SJCRH30 (cell line): ENCODE measurements around the gene CYP19A1. TPM values are rescaled to one million over a fixed set of nuclear protein-coding genes. Genes with fewer than 3 reads are reported as not detected.
"Not testable (repeated sequence)": the region's sequence is repeated elsewhere in the genome, so short reads cannot be mapped to it uniquely, and the experiment has no call there.

Experiments used
- DNase-seq, 2 experiments: peaks; one replicate each; pipeline ENCODE4 v3.0.0-alpha.2; 2015 to 2020
- H3K27ac ChIP-seq: fragments of 250-450 bp; sonication (Bioruptor Pico); 2 replicates; pipeline ENCODE4 v1.5.1; 2020; ENCODE audit warnings: mild to moderate bottlenecking, moderate library complexity
- H3K27me3 ChIP-seq: fragments of 250-450 bp; sonication (Bioruptor Pico); 2 replicates; pipeline ENCODE4 v1.5.1; 2020; ENCODE audit warnings: mild to moderate bottlenecking, moderate library complexity
- H3K36me3 ChIP-seq: fragments of 250-450 bp; sonication (Bioruptor Pico); 2 replicates; pipeline ENCODE4 v1.5.1; 2020; ENCODE audit warnings: mild to moderate bottlenecking, moderate library complexity
- H3K4me1 ChIP-seq: fragments of 250-450 bp; sonication (Bioruptor Pico); 2 replicates; pipeline ENCODE4 v1.5.1; 2020; ENCODE audit warnings: mild to moderate bottlenecking, moderate library complexity
- H3K4me3 ChIP-seq: fragments of 250-450 bp; sonication (Bioruptor Pico); 2 replicates; pipeline ENCODE4 v1.5.1; 2020; ENCODE audit warnings: mild to moderate bottlenecking, moderate library complexity
- H3K9me3 ChIP-seq: fragments of 250-450 bp; sonication (Bioruptor Pico); replicated peaks from 2 replicates; pipeline ENCODE4 v1.5.1; 2020; ENCODE audit warnings: mild to moderate bottlenecking, moderate library complexity
- total RNA-seq: library from RNA; depleted of rRNA; stranded (reverse); fragments of >200 nt; shearing (Covaris generic); gene quantifications from 2 replicates; pipeline ENCODE4 v1.2.3, GENCODE V29; 2014

CYP19A1 gene
- total RNA-seq, 1 experiment from 2014 or later, result not detected

GRCh38 chr15:51280838-51281237 lies 57.6 kb downstream of the CYP19A1 start:
- Histone ChIP-seq H3K27ac (no peak overlapping the region), H3K9me3 (no peaks in the 10 kb centered on the region), H3K36me3 (no peaks in the 10 kb centered on the region), H3K4me3 (no peak overlapping the region), H3K4me1 (peaks cover 12% of the 10 kb centered on the region), H3K27me3 (no peaks in the 10 kb centered on the region)
- DNase-seq, result no peak

- Histone ChIP-seq H3K9me3 (no peaks in the 10 kb centered on the region), H3K27me3 (no peaks in the 10 kb centered on the region), H3K4me1 (peaks cover 12% of the 10 kb centered on the region)
Observed at GRCh38 chr15:51279391-51279790, 59.0 kb downstream of the CYP19A1 start.

GRCh38 chr15:51277101-51277500 lies 61.3 kb downstream of the CYP19A1 start:
- H3K4me1 ChIP-seq, result peaks cover 7% of the 10 kb centered on the region
- H3K36me3 ChIP-seq, result no peaks in the 10 kb centered on the region
- no peak overlapping the region for H3K4me3 ChIP-seq
- no peaks in the 10 kb centered on the region for H3K9me3 ChIP-seq
- no peak overlapping the region for H3K27ac ChIP-seq
- H3K27me3 ChIP-seq, result no peaks in the 10 kb centered on the region
- DNase-seq, result no peak

More at GRCh38 chr15:51279391-51279790, 59.0 kb downstream of the CYP19A1 start:
- Histone ChIP-seq H3K4me3 (no peak overlapping the region), H3K27ac (no peak overlapping the region), H3K36me3 (no peaks in the 10 kb centered on the region)
- no peak for DNase-seq

- Histone ChIP-seq H3K27ac (no peak overlapping the region), H3K9me3 (no peaks in the 10 kb centered on the region), H3K4me3 (no peak overlapping the region), H3K4me1 (no peaks in the 10 kb centered on the region), H3K36me3 (no peaks in the 10 kb centered on the region), H3K27me3 (no peaks in the 10 kb centered on the region)
- no peak for DNase-seq
Observed at GRCh38 chr15:51274956-51275355, 63.4 kb downstream of the CYP19A1 start.

GRCh38 chr15:51270706-51271105 lies 67.7 kb downstream of the CYP19A1 start:
- Histone ChIP-seq H3K27me3 (no peaks in the 10 kb centered on the region), H3K9me3 (no peaks in the 10 kb centered on the region), H3K27ac (no peak overlapping the region), H3K4me3 (no peak overlapping the region), H3K36me3 (no peaks in the 10 kb centered on the region), H3K4me1 (no peaks in the 10 kb centered on the region)
- DNase-seq, result no peak

GRCh38 chr15:51269496-51269895 lies 68.9 kb downstream of the CYP19A1 start:
- no peak overlapping the region for H3K4me3 ChIP-seq
- no peaks in the 10 kb centered on the region for H3K4me1 ChIP-seq
- no peaks in the 10 kb centered on the region for H3K36me3 ChIP-seq
- H3K27ac ChIP-seq, result no peak overlapping the region
- H3K9me3 ChIP-seq, result no peaks in the 10 kb centered on the region
- no peaks in the 10 kb centered on the region for H3K27me3 ChIP-seq
- no peak for DNase-seq

- H3K4me1 ChIP-seq, result no peaks in the 10 kb centered on the region
- H3K36me3 ChIP-seq, result no peaks in the 10 kb centered on the region
- no peaks in the 10 kb centered on the region for H3K27me3 ChIP-seq
- no peak overlapping the region for H3K27ac ChIP-seq
- no peaks in the 10 kb centered on the region for H3K9me3 ChIP-seq
- H3K4me3 ChIP-seq, result peak overlapping the region; percentile 26; the same call in 1 of the 2 replicates
- DNase-seq, result no peak
Observed at GRCh38 chr15:51267703-51268083, 70.7 kb downstream of the CYP19A1 start.

GRCh38 chr15:51267051-51267702 lies 71.2 kb downstream of the CYP19A1 start:
- Histone ChIP-seq H3K36me3 (no peaks in the 10 kb centered on the region), H3K4me3 (peak overlapping the region; percentile 26), H3K9me3 (no peaks in the 10 kb centered on the region), H3K27me3 (no peaks in the 10 kb centered on the region), H3K27ac (no peak overlapping the region), H3K4me1 (no peaks in the 10 kb centered on the region)
- DNase-seq, result no peak

GRCh38 chr15:51266656-51267050 lies 71.7 kb downstream of the CYP19A1 start:
- H3K36me3 ChIP-seq, result no peaks in the 10 kb centered on the region
- DNase-seq, result no peak
- no peaks in the 10 kb centered on the region for H3K9me3 ChIP-seq
- H3K27me3 ChIP-seq, result no peaks in the 10 kb centered on the region
- H3K4me3 ChIP-seq, result peak overlapping the region; percentile 26; the same call in 1 of the 2 replicates
- no peak overlapping the region for H3K27ac ChIP-seq
- H3K4me1 ChIP-seq, result no peaks in the 10 kb centered on the region

GRCh38 chr15:51265037-51265555 lies 73.3 kb downstream of the CYP19A1 start:
- H3K27me3 ChIP-seq, result no peaks in the 10 kb centered on the region
- no peak overlapping the region for H3K27ac ChIP-seq
- H3K9me3 ChIP-seq, result no peaks in the 10 kb centered on the region

GRCh38 chr15:51263726-51264125 lies 74.7 kb downstream of the CYP19A1 start:
- peak in 1 of 2 experiments; percentile 39 for DNase-seq
- Histone ChIP-seq H3K4me3 (no peak overlapping the region), H3K36me3 (no peaks in the 10 kb centered on the region), H3K27ac (no peak overlapping the region), H3K27me3 (no peaks in the 10 kb centered on the region), H3K9me3 (no peaks in the 10 kb centered on the region), H3K4me1 (no peaks in the 10 kb centered on the region)

More at GRCh38 chr15:51265037-51265555, 73.3 kb downstream of the CYP19A1 start:
- H3K4me3 ChIP-seq, result no peak overlapping the region
- no peaks in the 10 kb centered on the region for H3K36me3 ChIP-seq
- no peak for DNase-seq
- H3K4me1 ChIP-seq, result no peaks in the 10 kb centered on the region

GRCh38 chr15:51263116-51263515 lies 75.3 kb downstream of the CYP19A1 start:
- DNase-seq, result no peak
- Histone ChIP-seq H3K9me3 (no peaks in the 10 kb centered on the region), H3K27me3 (no peaks in the 10 kb centered on the region), H3K27ac (no peak overlapping the region), H3K4me1 (no peaks in the 10 kb centered on the region), H3K4me3 (no peak overlapping the region), H3K36me3 (no peaks in the 10 kb centered on the region)

- Histone ChIP-seq H3K4me3 (no peak overlapping the region), H3K27me3 (no peaks in the 10 kb centered on the region), H3K4me1 (no peaks in the 10 kb centered on the region), H3K36me3 (no peaks in the 10 kb centered on the region), H3K9me3 (no peaks in the 10 kb centered on the region), H3K27ac (no peak overlapping the region)
- DNase-seq, result no peak
Observed at GRCh38 chr15:51262463-51262862, 75.9 kb downstream of the CYP19A1 start.

- H3K4me1 ChIP-seq, DNase-seq, H3K27me3 ChIP-seq, H3K27ac ChIP-seq, H3K36me3 ChIP-seq, H3K9me3 ChIP-seq, H3K4me3 ChIP-seq: not testable (repeated sequence)
Observed at GRCh38 chr15:51261113-51261512, 77.3 kb downstream of the CYP19A1 start.

- no peak overlapping the region for H3K27ac ChIP-seq
- H3K4me3 ChIP-seq, result no peak overlapping the region
- H3K27me3 ChIP-seq, result no peaks in the 10 kb centered on the region
- no peaks in the 10 kb centered on the region for H3K4me1 ChIP-seq
- H3K9me3 ChIP-seq, result no peaks in the 10 kb centered on the region
- H3K36me3 ChIP-seq, result no peaks in the 10 kb centered on the region
- no peak for DNase-seq
Observed at GRCh38 chr15:51260202-51260601, 78.2 kb downstream of the CYP19A1 start.

- no peaks in the 10 kb centered on the region for H3K36me3 ChIP-seq
- no peaks in the 10 kb centered on the region for H3K27me3 ChIP-seq
Observed at GRCh38 chr15:51255533-51255932, 82.9 kb downstream of the CYP19A1 start.

More at GRCh38 chr15:51255533-51255932, 82.9 kb downstream of the CYP19A1 start:
- Histone ChIP-seq H3K4me3 (no peak overlapping the region), H3K9me3 (no peaks in the 10 kb centered on the region), H3K4me1 (no peaks in the 10 kb centered on the region), H3K27ac (no peak overlapping the region)
- no peak for DNase-seq
